Activated CD4-positive, alpha-beta T cell treated with anti-CD3 and anti-CD28 coated beads for 48 hours (primary cell): ENCODE results near the gene SH3BP2.

ENCODE experiments used
- DNase-seq: peaks from one replicate; pipeline ENCODE4 v3.0.0-alpha.2; 2020

SH3BP2 gene

GRCh38 chr4:2882341-2882740 is 89.5 kb downstream of the SH3BP2 start:
- no peak for DNase-seq

DNA sequence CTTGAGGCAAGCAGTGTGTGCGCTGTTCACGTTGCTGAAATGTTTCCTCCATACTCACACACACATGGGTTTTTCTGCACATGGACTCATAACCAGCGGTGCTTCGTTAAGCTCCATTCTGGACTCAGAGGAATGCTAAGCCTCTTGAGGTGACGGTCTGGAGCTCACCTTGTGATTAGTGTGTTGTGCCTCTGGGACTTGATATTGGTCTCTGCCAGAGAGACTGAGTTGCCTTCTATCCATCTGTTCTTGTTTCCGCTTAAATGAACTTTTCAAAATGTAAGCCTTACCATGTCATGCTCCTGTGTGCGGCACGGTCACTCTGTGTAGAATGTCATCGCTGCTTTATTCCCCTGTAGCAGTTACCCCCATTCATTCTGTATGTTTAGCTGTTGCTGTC is 93.3 kb downstream of the SH3BP2 start:
- DNase-seq: no peak

DNA sequence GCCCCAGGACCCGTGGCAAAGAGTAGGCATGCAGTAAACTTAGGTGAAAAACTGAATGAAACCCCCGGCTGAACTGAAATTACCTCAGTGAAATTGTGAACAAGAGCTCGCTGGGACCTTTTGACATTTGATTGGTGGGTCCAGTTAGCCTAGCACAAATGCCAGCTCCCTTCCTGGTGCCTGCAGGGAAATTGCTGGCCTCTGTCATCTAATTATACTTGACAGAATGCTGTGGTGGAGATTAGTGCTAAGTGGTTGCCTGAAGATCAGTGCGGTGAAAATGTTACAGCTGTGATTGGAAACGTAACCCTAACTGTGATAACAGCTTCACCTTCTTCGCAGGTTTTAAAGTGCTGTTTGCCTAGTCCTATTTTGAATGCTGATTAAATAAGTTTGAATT is 93.7 kb downstream of the SH3BP2 start:
- DNase-seq: no peak

- DNase-seq: no peak
Observed at GRCh38 chr4:2887343-2887742, 94.5 kb downstream of the SH3BP2 start.

DNA sequence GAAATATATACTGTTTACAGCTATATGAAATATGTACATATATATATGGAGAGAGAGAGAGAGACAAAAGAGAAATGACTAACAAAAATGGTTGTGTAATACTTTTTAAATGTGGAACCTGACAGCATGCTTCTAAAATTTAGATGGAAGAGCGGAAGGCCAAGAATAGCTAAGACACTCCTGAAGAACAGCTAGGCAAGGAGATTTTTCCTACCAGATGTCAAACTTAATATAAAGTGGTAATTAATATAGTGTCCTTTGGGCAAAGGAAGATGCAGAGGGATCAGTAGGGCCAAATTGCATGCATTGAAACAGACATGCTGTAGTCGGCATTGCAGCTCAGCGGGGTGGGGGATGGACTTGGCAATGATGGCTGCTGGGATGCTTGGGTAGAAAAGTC is 96.0 kb downstream of the SH3BP2 start:
- DNase-seq: no peak
